OCI-LY1 (cell line): ENCODE data around the gene LMTK2.

Experiments used
- EZH2 ChIP-seq: fragments of 200-600 bp; sonication (generic), shearing (Covaris generic); IDR thresholded peaks from 2 replicates; pipeline ENCODE4 v1.8.0; 2017; ENCODE audit warnings: borderline replicate concordance, mixed run types, mild to moderate bottlenecking, antibody characterized with exemption, low read length, moderate library complexity, mixed read lengths
- TF ChIP-seq, protein P1 (sequence below): fragments of 200-600 bp; sonication (generic), shearing (Covaris generic); IDR thresholded peaks from 2 replicates; pipeline ENCODE4 v1.5.1; 2017; ENCODE audit warnings: mild to moderate bottlenecking, antibody characterized with exemption, low read length, moderate library complexity, mixed read lengths

DNA sequence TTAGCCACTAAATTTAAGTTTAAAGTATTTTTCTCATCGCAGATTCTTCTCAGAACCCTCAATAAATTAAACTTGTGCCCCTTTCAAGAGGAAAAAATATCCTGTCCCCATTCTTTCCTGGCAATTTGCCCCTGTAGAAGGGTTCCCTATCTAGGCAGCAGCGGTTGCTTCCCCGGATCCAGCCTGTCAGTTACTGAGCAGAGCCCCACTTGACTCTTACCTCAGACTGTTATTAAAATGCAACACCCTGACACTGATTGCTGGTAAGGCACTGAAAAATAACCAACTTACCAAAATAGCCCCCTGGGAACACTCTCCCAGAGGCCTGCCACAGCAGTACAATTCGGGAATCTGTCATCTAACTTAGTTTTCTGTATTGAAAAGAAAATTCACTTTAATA, 13.9 kb downstream of the LMTK2 start:
- TF ChIP-seq, protein P1, sequence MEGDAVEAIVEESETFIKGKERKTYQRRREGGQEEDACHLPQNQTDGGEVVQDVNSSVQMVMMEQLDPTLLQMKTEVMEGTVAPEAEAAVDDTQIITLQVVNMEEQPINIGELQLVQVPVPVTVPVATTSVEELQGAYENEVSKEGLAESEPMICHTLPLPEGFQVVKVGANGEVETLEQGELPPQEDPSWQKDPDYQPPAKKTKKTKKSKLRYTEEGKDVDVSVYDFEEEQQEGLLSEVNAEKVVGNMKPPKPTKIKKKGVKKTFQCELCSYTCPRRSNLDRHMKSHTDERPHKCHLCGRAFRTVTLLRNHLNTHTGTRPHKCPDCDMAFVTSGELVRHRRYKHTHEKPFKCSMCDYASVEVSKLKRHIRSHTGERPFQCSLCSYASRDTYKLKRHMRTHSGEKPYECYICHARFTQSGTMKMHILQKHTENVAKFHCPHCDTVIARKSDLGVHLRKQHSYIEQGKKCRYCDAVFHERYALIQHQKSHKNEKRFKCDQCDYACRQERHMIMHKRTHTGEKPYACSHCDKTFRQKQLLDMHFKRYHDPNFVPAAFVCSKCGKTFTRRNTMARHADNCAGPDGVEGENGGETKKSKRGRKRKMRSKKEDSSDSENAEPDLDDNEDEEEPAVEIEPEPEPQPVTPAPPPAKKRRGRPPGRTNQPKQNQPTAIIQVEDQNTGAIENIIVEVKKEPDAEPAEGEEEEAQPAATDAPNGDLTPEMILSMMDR = no peak
- no peak for TF ChIP-seq EZH2
